Activated CD8-positive, alpha-beta memory T cell treated with anti-CD3 and anti-CD28 coated beads, Interleukin-2, amount 50 U/mL, for 1 hour (primary cell): ENCODE results near the gene SLC39A8.

ENCODE experiments used
- DNase-seq: peaks from one replicate; pipeline ENCODE4 v3.0.0-alpha.2; 2020; ENCODE audit errors: extremely low read depth

The SLC39A8 gene

DNA sequence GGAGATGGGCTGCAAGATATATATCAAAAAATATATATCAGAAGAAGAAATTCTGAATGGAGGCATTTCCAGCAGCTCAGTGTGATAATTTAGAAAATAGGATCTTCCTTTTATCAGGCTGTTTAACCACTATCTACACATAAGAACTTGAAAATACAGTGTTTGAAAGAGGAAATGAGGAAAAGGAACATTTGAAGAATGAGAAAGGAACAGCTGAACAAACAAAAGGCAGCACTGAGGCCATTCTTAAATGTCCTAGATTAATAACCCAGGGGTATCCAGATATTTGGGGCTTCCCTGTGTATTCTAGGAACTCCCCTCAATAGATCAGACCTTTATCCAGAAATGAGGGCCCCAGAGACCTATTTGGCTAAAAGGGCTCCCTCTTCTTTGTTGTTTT lies 4.1 kb downstream of the SLC39A8 start:
- no peak for DNase-seq

GRCh38 chr4:102339018-102339417 lies 6.3 kb downstream of the SLC39A8 start:
- DNase-seq = no peak

DNA sequence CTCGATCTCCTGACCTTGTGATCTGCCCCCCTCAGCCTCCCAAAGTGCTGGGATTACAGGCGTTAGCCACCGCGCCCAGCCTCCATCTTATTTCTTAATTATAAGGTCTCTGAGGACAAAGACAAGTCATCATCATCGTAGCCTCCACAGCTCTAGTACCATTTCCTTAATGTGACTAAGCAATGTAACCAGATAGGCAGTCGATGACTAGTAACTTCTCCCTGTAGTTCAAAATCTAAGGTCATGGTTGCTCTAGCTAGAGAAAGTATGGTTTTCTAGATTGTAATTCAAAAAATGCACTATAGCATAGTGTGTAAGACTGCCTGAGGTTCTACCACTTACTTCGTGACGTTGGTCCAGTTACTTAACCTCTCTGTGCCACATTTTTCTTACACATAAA lies 6.9 kb downstream of the SLC39A8 start:
- DNase-seq = no peak

DNA sequence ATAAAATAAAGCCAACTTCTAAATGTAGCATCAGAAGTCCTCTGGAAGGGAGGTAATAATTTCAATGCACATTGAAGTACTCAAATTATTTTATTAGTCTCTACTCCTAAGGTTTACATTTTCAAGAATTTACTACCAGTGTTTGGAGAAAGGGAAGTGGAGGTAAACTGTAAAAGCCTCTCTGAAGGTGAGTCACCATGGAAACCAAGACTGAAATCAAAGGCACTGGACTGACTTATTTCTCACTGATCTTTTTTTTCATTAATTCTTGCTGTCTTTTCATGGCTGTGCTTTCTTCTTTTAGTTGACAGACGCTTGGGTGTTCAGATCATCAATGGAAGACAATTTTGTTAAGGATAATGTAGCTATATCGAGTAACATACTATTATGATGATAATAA lies 9.7 kb downstream of the SLC39A8 start:
- DNase-seq = no peak

DNA sequence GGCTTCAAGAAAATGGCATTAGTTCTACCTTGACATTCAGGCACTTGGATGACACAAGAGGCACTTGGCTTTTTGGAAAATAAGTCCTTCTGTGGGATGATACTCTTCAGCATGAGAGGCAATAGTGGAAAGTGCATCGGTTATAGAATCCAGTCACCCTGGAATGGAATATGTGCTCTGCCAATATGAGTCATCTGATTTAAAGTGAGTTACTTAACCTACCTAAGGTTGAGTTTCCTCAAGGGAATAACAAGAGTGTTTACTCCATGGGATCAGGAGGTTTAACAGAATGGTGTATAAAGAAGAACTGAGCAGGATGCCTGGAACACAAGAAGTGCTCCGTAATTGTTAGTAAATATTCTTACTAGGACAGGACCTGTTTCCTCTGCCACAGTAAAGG lies 10.7 kb downstream of the SLC39A8 start:
- no peak for DNase-seq

- DNase-seq = no peak
These were observed 11.5 kb downstream of the SLC39A8 start for GRCh38 chr4:102333787-102334186.

DNA sequence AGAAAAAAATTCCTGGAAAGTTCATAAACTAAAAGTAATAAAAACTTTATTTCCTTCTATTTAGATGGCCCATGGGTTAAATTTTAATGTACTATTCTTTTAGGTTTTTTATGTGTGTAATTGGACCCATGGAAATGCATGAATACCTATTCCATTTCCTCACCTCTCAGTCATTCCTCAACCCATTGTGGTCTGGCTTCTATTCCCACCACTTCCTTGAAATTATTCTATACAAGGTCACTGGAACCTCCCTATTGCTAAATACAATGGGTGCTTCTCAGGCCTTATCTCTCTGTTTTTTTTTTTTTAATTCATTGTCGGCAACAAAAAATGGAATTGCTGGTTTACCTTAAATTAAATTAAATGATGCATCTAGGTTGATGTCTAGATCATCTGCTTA lies 17.2 kb downstream of the SLC39A8 start:
- no peak for DNase-seq

GRCh38 chr4:102326951-102327350 lies 18.3 kb downstream of the SLC39A8 start:
- no peak for DNase-seq

DNA sequence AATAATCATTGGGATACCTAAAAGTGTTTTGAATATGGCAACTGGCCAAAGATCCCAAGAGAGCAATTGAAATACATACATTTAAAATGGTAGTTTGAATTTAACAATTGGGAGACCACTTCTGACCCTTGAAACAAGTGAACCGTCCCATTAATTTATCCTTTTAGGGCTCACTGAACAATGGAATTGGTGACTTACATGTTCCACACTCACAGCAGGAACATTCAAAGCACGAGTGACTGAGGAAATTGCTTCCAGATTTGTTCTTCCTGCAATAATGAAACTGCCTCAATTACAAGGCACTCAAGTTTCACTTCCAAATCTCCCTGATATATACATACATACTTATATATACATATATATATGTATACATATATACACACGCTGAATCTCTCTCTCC lies 20.6 kb downstream of the SLC39A8 start:
- no peak for DNase-seq

DNA sequence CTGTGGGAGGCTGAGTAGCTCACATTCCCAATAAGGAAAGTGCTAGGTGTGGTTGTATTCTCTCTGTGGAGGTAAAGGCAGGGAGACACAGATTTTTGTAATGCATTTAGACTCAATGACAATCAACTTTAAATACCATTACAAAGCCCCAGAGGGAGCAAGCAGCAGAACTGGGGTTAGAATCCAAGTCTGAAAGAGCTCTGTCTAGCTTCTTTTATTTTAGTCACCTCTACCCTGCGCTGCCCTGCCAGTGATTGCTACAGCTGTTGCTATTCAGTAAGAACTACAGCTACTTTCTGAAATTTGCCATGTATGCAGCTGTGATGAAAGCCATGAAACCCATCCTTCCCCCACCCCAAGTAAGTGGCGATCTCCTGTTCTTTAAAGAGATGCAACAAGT lies 22.5 kb downstream of the SLC39A8 start:
- DNase-seq = no peak

DNA sequence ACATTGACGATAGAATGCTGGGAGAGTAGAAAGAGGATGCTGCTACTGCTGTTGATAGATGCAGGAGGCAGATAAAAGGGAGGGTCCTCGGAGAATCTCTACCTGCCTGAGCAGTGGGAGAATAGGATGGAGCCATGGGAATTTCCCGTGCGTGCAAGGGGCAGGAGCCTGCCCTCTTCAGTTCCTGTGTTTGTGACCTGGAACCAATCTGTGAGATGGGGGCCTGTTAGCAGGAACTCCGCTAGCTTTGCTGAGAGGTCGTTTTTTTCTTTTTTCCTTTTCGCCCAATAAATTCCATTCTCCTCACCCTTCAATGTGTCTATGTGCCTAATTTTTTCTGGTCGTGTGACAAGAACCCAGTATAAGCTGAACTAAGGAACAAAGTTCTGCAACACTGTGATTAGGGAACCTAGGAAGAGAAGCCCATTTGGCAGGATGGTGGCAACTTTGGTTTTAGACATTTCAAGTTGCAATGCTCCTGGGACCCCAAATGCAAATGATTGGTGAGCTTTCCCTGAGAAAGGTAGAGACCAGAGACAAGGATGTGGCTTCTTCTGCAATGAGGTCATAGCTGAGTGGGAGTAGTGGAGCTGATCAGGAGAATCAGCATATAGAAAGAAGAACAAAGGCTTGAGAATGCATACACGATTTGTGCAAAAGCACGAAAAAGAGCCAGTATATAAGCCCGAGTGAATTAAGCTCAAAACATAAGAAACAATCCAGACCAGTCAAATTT lies 23.9 kb downstream of the SLC39A8 start:
- no peak for DNase-seq

- no peak for DNase-seq
These were observed 25.7 kb downstream of the SLC39A8 start for GRCh38 chr4:102319594-102319993.

DNA sequence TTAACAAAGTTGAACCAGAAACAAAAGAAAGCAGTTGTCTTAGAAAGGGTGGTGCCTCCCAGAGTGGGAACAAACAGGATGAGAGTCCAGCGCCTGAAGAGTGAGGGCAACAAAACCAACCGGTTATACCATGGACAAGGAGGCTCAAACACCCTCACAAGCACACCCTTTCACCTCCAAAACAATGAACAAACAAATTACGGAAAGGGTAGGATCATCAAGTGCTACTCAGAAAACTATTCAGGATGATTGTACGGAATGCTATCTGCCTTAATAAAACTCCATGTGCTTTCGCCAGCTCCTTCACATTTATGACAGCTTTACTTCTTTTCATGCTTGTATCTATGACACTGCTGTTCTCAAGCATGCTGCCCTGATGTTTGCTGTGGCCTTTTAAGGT lies 26.8 kb downstream of the SLC39A8 start:
- no peak for DNase-seq

- no peak for DNase-seq
These were observed 27.2 kb downstream of the SLC39A8 start for GRCh38 chr4:102318105-102318504.

- DNase-seq = no peak
These were observed 27.8 kb downstream of the SLC39A8 start for GRCh38 chr4:102317459-102317858.

DNA sequence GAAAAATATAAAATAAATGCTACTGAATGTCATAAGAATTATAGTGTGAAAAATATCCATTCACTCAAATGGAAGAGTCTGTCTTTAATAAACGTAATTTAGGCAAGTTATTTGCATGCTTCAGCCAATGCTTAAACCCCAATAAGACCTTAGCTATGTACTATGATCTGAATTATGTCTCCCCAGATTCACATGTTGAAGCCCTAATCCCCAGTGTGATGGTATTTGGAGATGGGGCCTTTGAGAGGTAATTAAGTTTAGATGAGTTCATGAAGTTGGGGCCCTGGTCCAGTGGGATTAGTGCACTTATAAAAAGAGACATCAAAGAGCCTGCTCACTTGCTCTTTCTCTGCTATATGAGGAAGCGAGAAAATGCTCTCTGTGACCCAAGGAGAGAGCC lies 28.7 kb downstream of the SLC39A8 start:
- DNase-seq = no peak

- no peak for DNase-seq
These were observed 29.8 kb downstream of the SLC39A8 start for GRCh38 chr4:102315532-102315931.

GRCh38 chr4:102312417-102312816 lies 32.9 kb downstream of the SLC39A8 start:
- DNase-seq = no peak

GRCh38 chr4:102311912-102312311 lies 33.4 kb downstream of the SLC39A8 start:
- DNase-seq = no peak

DNA sequence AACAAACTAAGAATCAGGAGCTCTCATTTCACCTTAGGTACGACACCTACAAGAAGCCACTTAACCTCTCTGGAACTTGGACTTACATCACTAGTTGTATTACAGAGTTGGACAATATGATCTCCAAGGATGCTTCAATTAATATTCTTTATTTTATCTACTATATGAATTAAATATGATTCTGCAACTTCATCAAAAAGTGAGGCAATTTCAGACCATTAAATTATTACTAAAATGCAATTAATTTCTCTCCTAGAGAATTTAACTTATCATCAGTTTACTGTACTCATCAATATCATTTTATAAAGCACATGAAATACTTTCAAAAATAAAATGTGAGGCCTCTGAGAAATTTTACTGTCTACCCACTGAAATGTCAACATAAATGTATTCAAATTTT lies 33.9 kb downstream of the SLC39A8 start:
- DNase-seq = no peak

DNA sequence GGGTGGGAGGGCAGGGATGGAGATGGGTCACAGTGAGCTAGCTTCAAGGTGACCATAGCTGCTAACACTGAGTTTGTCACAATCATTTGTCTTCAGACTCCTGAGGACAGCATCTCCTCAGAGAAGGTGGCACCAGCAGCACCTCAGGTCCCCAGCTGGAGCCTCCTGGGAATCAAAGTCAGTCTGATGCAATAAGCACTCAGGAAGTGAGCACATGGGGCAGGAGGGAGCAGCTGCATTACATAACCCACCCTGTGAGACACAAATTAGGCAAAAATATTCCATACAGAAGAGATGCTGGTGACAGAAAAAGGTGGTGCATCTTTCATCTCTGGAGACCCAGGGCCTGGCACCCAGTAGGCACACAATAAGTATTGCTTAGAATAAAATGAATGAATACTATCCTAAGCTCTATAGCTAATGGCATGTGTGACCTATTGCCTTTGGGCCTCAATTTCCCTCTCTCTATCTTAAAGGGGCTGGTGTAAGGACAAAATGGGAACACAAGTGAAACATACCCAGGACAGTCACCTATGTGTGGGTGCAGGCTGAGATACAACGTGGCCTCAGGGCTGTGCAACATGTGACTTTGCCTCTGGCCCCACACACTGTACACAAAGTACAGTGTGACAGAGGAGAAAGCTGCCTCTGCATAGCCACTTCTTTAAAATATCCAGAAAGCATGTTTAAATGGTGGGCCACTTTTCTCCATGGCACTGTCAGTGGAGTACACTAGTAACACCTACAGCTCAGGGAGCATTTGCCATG lies 37.1 kb downstream of the SLC39A8 start:
- DNase-seq = no peak

DNA sequence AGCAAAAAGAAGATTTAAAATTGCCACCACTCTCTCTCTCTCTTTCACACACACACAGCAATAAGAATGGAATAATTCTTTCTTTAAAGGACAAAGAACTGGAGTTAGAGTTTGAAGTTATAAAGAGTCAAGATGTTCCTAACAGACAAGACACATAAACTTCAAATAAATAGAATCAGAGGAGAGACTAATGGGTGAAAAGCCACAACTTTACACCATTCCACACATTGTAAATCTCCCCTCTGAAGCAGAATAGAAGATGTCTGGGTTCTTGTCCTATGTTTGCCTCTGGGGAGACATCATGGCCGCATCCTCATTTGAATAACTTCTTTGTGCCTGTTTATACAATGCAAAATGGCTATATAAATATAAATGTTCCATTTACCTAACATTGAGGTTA lies 39.6 kb downstream of the SLC39A8 start:
- DNase-seq = no peak

DNA sequence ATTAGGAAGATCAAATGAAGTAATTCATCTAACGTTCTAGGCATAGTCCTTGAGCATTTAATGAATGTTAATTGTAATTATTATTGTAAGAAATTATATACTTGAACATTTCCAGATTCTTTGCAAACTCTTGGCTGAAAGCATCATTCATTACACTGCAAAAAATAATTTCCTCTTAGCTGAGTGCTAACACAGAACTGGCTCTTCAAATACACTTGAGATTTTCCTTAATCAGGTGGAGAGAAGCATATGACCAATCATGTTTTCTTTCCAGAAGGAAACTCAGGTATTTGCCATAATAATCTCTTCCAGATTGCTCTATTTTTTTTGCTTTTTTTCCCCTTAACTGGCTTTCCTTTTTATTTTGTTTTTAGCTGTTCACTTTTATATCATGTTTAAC lies 42.5 kb downstream of the SLC39A8 start:
- DNase-seq = no peak

DNA sequence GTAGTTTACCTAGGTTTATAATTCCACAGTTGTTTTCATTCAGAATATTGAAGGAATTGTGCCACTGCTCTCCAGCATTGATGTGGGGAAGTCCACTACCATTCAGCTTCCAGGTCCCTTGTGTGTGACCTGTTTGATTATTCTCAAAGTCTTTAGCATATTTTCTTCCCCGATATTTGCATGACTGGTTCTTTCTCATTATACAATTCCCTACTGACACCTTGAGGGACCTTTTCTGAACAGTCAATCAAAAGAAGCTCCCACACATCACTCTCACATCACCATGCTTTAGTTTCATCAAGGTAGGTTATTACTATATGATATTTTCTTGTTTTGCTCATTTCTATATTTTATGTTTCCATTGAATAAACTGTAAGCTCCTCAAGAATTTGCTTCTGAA lies 44.1 kb downstream of the SLC39A8 start:
- no peak for DNase-seq
